HG03175 (cell line): ENCODE data around the gene DENND1A.
"Not testable (repeated sequence)": the region's sequence is repeated elsewhere in the genome, so short reads cannot be mapped to it uniquely, and the experiment has no call there.

Experiments
- ATAC-seq: cut with Tn5 transposase; IDR thresholded peaks from one replicate; pipeline ENCODE4 v1.9.1; 2021; ENCODE audit warnings: mild to moderate bottlenecking, moderate library complexity; ENCODE audit not compliant: unreplicated experiment

DENND1A gene, protein sequence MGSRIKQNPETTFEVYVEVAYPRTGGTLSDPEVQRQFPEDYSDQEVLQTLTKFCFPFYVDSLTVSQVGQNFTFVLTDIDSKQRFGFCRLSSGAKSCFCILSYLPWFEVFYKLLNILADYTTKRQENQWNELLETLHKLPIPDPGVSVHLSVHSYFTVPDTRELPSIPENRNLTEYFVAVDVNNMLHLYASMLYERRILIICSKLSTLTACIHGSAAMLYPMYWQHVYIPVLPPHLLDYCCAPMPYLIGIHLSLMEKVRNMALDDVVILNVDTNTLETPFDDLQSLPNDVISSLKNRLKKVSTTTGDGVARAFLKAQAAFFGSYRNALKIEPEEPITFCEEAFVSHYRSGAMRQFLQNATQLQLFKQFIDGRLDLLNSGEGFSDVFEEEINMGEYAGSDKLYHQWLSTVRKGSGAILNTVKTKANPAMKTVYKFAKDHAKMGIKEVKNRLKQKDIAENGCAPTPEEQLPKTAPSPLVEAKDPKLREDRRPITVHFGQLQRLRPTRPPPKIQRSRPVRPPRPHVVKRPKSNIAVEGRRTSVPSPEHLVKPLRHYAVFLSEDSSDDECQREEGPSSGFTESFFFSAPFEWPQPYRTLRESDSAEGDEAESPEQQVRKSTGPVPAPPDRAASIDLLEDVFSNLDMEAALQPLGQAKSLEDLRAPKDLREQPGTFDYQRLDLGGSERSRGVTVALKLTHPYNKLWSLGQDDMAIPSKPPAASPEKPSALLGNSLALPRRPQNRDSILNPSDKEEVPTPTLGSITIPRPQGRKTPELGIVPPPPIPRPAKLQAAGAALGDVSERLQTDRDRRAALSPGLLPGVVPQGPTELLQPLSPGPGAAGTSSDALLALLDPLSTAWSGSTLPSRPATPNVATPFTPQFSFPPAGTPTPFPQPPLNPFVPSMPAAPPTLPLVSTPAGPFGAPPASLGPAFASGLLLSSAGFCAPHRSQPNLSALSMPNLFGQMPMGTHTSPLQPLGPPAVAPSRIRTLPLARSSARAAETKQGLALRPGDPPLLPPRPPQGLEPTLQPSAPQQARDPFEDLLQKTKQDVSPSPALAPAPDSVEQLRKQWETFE

GRCh38 chr9:123929870-123930831, at the start of gene DENND1A:
TSS of gene DENND1A (minus strand) at chr9:123930126. CDS start at chr9:123929905, 221 bp downstream.
- ATAC-seq, result peak; percentile 79

- no peak for ATAC-seq
These were observed 49.1 kb upstream of the DENND1A start for GRCh38 chr9:123978981-123979380.

DNA sequence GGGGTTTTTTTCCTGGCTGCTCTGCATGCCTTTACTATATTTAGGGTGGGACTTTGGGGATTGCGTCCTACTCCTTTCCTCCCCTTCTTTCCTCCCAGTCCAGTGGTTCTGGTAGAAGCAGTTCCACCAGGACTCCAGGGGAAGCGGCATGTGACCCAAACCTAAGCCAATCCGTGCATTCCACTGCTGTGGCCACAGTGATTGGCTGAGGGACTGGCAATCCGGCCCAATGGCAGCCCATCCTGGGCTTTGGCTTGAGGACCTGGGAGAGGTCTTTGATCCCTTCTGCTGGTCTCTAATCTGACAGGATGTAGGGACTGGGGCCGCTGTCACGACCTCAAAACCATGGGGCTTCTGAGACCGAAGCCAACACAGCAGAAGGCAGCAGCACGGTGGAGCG, 46.7 kb upstream of the DENND1A start:
- ATAC-seq, result not testable (repeated sequence)

DNA sequence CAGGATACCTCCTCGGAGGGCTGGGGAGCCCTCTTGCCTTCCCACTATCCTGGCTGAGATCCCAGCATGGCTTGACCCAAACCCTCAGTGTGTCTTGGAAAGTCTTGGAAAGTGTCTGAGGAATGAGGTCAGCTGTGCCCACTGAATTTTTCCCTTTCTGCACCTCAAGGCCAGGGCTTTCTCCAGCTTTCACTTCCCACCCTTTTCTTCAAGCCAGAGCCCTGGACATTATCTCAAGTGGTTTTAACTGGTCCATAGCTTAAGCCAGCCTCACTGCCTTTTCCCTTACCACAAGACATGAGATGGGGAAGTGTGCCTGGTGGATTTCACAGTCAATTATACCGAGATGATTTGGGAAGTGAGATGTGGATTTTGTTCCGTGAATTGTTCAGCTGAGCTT, 45.9 kb upstream of the DENND1A start:
- no peak for ATAC-seq

DNA sequence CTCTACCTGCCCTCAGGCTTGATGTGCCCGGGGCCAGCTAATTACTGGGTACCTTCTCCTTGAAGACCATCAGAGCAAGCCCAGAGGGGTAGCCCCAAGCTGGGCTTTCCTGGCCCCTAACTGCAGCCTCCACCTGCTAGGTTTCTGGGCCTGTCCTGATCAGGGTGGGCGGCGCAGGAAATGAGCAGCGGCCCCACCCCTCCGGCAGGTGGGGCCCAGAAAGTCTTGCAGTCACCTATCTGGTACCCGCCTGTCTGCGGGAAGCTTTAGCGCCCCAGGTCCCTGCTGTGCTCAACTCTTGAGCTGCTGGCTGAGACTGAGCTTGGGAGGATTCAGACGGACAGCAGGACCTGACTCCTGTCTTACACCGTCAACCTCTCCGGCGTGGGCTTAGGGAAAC, 44.5 kb upstream of the DENND1A start:
- ATAC-seq, result no peak

DNA sequence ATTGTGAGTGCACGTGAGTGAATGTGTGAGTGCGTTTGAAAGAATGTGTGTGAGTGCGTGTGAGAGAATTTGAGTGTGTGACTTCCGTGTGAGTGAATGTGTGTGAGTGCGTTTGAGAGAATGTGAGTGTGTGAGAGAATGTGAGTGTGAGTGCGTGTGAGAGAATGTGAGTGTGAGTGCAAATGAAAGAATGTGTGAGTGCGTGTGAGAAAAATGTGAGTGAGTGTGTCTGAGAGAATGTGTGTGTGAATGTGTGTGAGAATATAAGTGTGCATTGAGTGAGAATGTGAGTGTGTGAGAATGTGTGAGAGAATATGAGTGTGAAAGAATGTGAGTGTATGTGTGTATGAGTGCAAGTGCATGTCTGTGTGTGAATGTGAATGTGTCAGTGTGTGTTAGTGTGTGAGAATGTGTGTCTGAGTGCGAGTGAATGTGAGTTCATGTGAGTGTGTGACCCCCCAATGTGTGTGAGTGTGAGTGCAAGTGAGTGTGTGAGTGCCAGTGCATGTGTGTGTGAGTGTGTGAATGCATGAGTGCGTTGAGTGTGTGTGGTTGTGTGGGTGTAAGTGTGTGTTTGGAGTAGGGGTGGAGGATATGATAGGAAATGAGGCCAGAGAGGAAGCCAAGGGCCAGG, 43.8 kb upstream of the DENND1A start:
- ATAC-seq, result no peak

DNA sequence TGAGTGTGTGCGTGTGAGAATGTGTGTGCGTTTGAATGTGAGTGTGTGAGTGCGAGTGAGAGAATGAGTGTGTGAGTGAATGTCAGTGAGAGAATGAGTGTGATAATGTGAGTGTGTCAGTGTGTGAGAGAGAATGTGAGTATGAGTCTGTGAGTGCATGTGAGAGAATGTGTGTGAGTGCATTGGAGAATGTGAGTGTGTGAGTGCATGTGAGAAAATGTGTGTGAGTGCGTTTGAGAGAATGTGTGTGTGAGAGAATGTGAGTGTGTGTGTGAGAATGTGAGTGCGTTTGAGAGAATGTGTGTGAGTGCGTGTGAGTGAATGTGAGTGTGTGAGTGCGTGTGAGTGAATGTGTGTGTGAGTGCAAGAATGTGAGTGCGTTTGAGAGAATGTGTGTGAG, 42.7 kb upstream of the DENND1A start:
- ATAC-seq, result no peak

DNA sequence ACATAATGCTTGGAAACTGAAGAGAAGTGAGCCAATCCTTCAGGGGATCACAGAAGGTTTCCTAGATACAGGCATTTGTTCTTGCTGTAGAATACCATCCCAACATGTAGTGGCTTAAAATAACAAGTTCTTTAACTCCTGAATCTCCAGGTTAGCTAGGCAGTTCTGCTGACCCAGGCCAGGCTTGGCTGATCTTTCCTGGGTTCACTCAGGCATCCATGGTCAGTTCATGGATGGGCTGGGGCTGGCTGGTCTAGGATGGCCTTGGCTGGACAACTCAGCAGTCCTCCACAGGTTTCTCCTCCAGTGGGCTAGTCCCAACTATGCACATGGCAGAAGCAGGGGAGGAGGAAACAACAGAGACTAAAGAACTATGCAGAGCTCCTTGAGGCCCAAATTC, 37.4 kb upstream of the DENND1A start:
- no peak for ATAC-seq

GRCh38 chr9:123965801-123966686, 36.1 kb upstream of the DENND1A start:
- no peak for ATAC-seq

DNA sequence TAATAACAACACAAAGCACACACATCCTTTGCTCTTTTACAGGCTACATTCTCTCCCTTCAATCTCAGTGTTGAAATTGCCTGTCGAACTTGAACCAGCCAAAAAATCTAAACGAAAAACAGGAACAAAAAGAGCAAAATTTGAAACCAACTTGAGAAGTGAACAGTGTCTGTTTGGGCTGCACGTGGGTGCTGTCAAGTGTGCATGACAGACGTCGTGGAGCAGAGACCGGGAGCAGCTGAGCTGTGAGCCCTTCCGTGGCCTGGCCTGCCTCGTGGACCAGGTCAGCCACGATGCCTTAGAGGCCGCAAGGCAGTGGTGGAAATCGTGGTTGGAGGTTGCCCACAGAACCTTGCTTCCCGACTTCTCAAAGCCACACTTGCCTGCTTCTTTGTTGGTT, 34.8 kb upstream of the DENND1A start:
- no peak for ATAC-seq

DNA sequence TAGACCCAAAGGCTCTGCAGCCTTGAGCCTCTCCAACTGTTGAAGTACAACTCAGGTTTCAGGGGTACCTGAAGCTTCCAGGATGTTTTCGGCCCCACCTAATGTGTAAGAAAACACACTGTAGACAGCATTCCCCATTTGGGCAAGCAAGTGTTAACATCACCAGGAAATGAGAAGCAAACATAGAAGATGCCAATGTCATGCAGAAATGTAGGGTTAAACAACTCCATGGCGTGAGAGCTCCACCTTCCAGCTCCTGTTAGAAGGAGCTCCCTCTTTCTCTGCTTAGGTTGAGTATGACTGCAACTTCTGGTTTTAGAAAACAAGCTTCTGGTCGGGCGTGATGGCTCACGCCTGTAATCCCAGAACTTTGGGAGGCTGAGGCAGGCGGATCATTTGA, 31.0 kb upstream of the DENND1A start:
- ATAC-seq, result no peak

- ATAC-seq, result no peak
These were observed 30.4 kb upstream of the DENND1A start for GRCh38 chr9:123960366-123960765.

DNA sequence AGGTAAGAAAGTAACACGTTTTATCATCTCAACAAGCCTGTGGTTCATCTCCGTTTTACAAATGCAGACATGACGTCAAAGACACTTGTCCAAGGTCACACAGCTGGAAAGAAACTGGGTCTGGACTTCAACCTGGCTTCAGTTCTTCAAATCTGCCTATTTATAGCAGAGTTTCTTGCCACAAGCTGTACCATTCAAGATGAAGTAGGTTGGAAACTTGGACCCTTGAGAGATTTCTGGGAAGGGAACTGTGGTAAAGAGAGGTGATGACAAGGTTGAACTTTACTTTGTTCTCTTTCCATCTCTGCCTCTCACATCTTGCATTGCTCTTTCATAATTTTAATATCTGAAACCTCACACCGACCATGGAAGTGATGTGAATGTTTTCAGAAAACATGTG, 29.9 kb upstream of the DENND1A start:
- no peak for ATAC-seq

- no peak for ATAC-seq
These were observed 27.8 kb upstream of the DENND1A start for GRCh38 chr9:123957731-123958130.

DNA sequence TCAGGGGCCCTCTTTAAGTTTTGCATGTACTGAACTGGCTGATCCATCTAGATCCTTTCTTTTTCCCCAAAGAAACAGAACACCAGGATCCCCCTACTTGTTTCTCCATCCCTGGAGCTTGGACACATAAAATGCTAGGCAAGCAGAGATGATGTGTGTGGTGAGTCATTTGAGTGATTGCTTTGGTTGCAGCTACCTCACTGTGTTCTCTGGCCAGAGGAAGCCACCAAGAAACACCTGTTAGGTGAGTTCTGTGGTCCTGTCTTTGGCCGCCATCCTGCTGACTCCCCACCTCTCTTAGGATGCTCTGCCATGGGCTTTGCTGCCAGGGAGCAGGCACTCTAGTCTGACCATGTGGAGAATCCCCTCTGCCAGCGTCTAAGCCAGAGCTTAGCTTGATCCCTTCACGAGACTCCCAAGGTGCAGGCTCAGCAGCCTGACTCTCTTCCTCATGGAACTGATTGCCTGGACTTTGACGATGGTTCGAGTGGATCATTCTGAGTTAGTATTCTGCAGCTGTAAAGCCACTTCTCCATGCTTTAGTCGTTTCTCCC, 27.3 kb upstream of the DENND1A start:
- no peak for ATAC-seq

GRCh38 chr9:123955637-123956036, 25.7 kb upstream of the DENND1A start:
- ATAC-seq, result no peak

DNA sequence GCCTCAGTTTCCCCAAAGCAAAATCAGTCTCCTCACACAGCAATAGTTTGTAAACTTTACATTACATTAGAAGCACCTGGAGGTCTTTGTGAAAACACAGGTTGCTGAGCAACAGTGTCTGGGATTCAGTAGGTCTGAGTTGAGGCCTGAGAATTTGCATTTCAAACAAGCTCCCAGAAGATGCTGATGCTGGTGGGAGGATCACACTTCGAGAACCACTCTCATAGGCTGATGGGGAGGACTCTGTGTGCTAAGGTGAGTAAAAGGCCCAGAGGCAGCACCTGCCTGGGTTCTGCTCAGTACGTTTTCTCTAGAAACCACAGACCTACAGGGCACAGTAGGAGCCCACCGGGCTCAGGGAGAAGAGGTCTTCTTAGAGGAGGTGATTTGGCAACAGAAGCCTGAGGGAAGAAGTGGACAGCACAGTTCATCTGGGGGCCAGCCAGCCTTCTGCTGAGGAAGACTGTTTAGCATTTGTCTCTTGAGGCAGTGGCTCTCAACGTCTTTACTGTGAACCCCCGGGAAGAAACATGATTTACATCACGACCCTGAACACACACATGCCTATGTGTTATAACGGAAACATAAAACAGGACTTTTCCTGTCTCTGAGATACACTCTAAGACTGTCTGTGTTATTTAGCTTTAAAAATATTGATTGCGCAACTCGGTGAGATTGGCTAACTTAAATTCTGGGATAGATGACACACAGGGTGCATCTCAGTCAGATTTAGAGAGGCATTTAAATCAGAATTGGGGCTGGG, 24.8 kb upstream of the DENND1A start:
- no peak for ATAC-seq
